Astrocyte of the cerebellum (primary cell): ENCODE measurements around the gene PDPN.

ENCODE experiments used
- DNase-seq: peaks from one replicate; pipeline ENCODE4 v3.0.0-alpha.2; 2011; ENCODE audit warnings: low read depth
- H3K4me3 ChIP-seq: 2 replicates; pipeline ENCODE4 v1.5.1; 2011; ENCODE audit warnings: mild to moderate bottlenecking, low read depth, low read length, moderate library complexity
- CTCF ChIP-seq: IDR thresholded peaks from 2 replicates; pipeline ENCODE4 v1.5.1; 2012; ENCODE audit warnings: low read length, low read depth, moderate library complexity, mild to moderate bottlenecking; ENCODE audit errors: missing control alignments
- in situ Hi-C: cut with HindIII; loops from 2 replicates; pipeline ENCODE4 v1.10.0; 2017; ENCODE audit warnings: low sequenced_read_pairs

The PDPN gene

DNA sequence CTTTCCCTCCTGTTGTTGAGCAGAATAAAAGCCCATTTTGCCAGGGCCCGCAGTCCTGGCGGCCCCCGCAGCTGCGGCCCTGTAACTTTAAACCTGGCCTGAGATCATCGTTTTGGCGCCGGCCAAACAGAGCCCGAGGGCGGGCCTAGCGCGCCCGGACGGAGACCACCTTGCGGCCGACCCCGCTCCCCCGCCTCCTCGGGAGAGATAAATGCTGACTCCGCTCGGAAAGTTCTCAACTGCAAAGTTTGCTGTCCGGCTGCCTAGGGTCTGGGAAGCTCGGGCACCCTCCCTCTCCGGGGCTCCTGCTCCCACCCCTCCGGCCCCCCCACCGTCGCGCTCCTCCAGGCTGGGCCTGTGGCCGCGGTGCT lies at the start of gene PDPN:
PDPN (plus strand) TSS at position 238 of the 371 bp plus-strand sequence. CDS start 202 bp downstream, outside the sequence.
- in situ Hi-C loops = no loop called here
- TF ChIP-seq CTCF = no peak
- DNase-seq = no peak
- H3K4me3 ChIP-seq = peak within 1 kb of the TSS; percentile 72

DNA sequence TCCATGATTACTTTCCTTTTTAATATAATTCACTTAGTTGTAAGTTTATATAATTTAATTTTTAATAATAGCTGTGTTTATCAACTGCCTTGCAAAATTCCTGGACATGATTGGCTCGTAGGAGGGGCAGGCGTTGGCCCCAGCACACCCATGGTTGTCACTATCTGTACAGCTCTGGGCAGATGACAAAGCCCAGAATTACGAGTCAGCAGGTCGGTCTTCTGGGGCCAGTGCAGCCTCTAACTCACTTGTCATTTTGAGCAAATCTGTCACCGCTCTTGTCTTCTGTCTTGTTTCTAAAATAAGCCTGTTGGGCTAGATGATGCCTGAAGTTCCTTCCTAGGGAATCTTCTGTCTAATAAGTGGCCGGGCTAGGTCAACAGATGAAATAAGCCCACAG lies 48.4 kb upstream of the PDPN start:
- no peak for DNase-seq
- in situ Hi-C loops = no loop called here

DNA sequence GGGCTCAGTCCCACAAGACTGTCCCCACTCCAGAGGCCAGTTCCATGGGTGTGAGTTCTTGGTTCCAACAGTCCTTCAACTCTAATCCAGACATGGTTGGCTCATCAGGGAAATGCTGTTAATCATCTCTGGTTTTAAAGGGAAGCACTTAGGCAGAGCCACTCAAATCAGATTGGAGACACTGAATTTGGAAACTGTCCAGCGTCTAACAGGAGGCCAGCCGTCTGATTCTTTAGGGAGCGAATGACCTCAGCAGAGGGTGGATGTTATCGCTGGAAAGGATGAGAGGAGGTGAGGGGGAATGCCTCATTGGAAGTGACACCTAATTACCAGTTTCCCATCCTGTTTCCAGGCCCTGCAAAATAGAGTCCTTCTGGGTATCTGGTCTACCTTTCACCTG lies 47.1 kb upstream of the PDPN start:
- in situ Hi-C loops = no loop called here
- H3K4me3 ChIP-seq = no peak overlapping the region
- no peak for TF ChIP-seq CTCF
- no peak for DNase-seq

More for the DNA sequence above, 48.4 kb upstream of the PDPN start:
- no peak for TF ChIP-seq CTCF
- H3K4me3 ChIP-seq = no peak overlapping the region

DNA sequence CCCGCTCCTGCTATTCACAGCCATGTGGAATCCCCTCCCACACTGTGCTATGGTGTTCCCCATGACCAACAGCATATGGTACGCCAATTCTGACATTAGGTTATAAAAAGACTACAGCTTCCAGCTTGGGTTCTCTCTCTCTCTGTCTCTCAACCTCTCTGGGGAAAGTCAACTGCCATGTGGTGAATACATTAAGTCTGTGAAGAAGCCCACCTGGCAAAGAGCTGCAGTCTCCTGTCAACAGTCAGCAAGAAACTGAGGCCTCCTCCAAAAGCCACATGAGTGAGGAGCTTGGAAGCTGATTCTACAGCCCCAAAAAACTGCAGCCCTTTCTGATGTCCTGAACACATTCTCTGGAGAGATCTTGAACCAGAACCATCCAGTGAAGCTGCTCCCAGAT lies 44.8 kb upstream of the PDPN start:
- in situ Hi-C loops = no loop called here
- no peak for TF ChIP-seq CTCF
- H3K4me3 ChIP-seq = no peak overlapping the region
- no peak for DNase-seq

DNA sequence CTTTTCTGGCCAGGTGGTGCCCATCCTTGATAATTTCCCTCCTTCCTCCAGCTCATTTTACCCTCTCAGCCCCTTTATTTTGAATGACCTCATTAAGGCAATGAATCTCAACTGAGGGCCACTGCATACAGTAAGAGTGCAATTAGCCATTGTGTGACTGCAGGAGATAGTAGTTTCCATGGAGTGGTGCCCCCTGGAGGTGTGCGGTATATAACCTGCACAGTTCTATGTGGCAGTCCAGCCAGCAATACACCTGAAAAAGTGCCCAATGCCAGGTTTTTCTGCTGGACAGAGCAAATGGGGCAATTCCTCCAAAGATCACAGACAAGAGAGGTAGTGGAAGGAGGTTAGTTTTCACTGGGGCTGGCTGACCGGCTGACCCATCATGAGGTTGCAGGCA lies 43.9 kb upstream of the PDPN start:
- DNase-seq = no peak
- no peak for TF ChIP-seq CTCF
- in situ Hi-C loops = no loop called here
- no peak overlapping the region for H3K4me3 ChIP-seq

GRCh38 chr1:13540866-13541265 lies 42.8 kb upstream of the PDPN start:
- in situ Hi-C loops = no loop called here
- DNase-seq = no peak
- TF ChIP-seq CTCF = no peak
- no peak overlapping the region for H3K4me3 ChIP-seq
